Measurements from ENCODE around the gene FOXI3. TPM values are rescaled to one million over a fixed set of nuclear protein-coding genes. Genes with fewer than 3 reads are reported as not detected.
"Not testable (repeated sequence)": the region's sequence is repeated elsewhere in the genome, so short reads cannot be mapped to it uniquely, and the experiment has no call there.

Gene FOXI3
- total and polyA plus RNA-seq, 4 donors = not detected

GRCh38 chr2:88416016-88416663 is 36.4 kb downstream of the FOXI3 start:
- H3K36me3 ChIP-seq (ENCODE audit: control insufficient read depth in 1 of 2, insufficient read depth in 2 of 2, low read length in 1 of 2) = no peaks in the 10 kb centered on the region
- H3K27me3 ChIP-seq (ENCODE audit: control insufficient read depth in 1 of 2, insufficient read depth in 2 of 2, low read length in 1 of 2) = no peaks in the 10 kb centered on the region
- H3K4me3 ChIP-seq (ENCODE audit: low read length in 2 of 2) = no peak overlapping the region
- no peaks in the 10 kb centered on the region for H3K9me3 ChIP-seq (ENCODE audit: control insufficient read depth, low read length)
- WGBS, 2 donors = 32 to 40% methylated on average over 6 of the region's 6 CpGs
- no peaks in the 10 kb centered on the region for H3K4me1 ChIP-seq (ENCODE audit: control insufficient read depth in 1 of 2, insufficient read depth in 2 of 2, low read length in 2 of 2)
- DNase-seq (no peak), ATAC-seq (ENCODE audit: low FRiP score) (no peak)
- H3K27ac ChIP-seq (ENCODE audit: low read depth in 1 of 2, low read length in 2 of 2) = no peak overlapping the region
- intact Hi-C loops (cut with DNase I) = no loop called here

- 84 to 87% methylated on average over 5 of the region's 5 CpGs for WGBS, 2 donors
- intact Hi-C loops (cut with DNase I); H3K9me3 ChIP-seq (ENCODE audit: control insufficient read depth, low read length); H3K27me3 ChIP-seq (ENCODE audit: control insufficient read depth in 1 of 2, insufficient read depth in 2 of 2, low read length in 1 of 2); H3K27ac ChIP-seq (ENCODE audit: low read depth in 1 of 2, low read length in 2 of 2); ATAC-seq (ENCODE audit: low FRiP score); H3K4me1 ChIP-seq (ENCODE audit: control insufficient read depth in 1 of 2, insufficient read depth in 2 of 2, low read length in 2 of 2); H3K36me3 ChIP-seq (ENCODE audit: control insufficient read depth in 1 of 2, insufficient read depth in 2 of 2, low read length in 1 of 2); DNase-seq; H3K4me3 ChIP-seq (ENCODE audit: low read length in 2 of 2): not testable (repeated sequence)
These were observed 43.6 kb downstream of the FOXI3 start for GRCh38 chr2:88408870-88409269.

- no peaks in the 10 kb centered on the region for H3K4me1 ChIP-seq (ENCODE audit: control insufficient read depth in 1 of 2, insufficient read depth in 2 of 2, low read length in 2 of 2)
- H3K4me3 ChIP-seq (ENCODE audit: low read length in 2 of 2) = no peak overlapping the region
- no peaks in the 10 kb centered on the region for H3K36me3 ChIP-seq (ENCODE audit: control insufficient read depth in 1 of 2, insufficient read depth in 2 of 2, low read length in 1 of 2)
- WGBS, 2 donors = 35 to 43% methylated on average over 4 of the region's 4 CpGs
- DNase-seq (no peak), ATAC-seq (ENCODE audit: low FRiP score) (no peak)
- peaks cover 1% of the 10 kb centered on the region for H3K9me3 ChIP-seq (ENCODE audit: control insufficient read depth, low read length)
- H3K27ac ChIP-seq (ENCODE audit: low read depth in 1 of 2, low read length in 2 of 2) = no peak overlapping the region
- intact Hi-C loops (cut with DNase I) = no loop called here
- H3K27me3 ChIP-seq (ENCODE audit: control insufficient read depth in 1 of 2, insufficient read depth in 2 of 2, low read length in 1 of 2) = no peaks in the 10 kb centered on the region
These were observed 52.3 kb downstream of the FOXI3 start for GRCh38 chr2:88400037-88400767.

- H3K9me3 ChIP-seq (ENCODE audit: control insufficient read depth, low read length) = peaks cover 1% of the 10 kb centered on the region
These were observed 54.3 kb downstream of the FOXI3 start for GRCh38 chr2:88398180-88398579.

More at GRCh38 chr2:88398180-88398579, 54.3 kb downstream of the FOXI3 start:
- no peak overlapping the region for H3K4me3 ChIP-seq (ENCODE audit: low read length in 2 of 2)
- 43 to 56% methylated on average over 5 of the region's 5 CpGs for WGBS, 2 donors
- H3K27ac ChIP-seq (ENCODE audit: low read depth in 1 of 2, low read length in 2 of 2) = no peak overlapping the region
- no peak for DNase-seq
- ATAC-seq (ENCODE audit: low FRiP score) = no peak
- H3K27me3 ChIP-seq (ENCODE audit: control insufficient read depth in 1 of 2, insufficient read depth in 2 of 2, low read length in 1 of 2) = no peaks in the 10 kb centered on the region
- H3K36me3 ChIP-seq (ENCODE audit: control insufficient read depth in 1 of 2, insufficient read depth in 2 of 2, low read length in 1 of 2) = no peaks in the 10 kb centered on the region
- intact Hi-C loops (cut with DNase I) = no loop called here
- H3K4me1 ChIP-seq (ENCODE audit: control insufficient read depth in 1 of 2, insufficient read depth in 2 of 2, low read length in 2 of 2) = no peaks in the 10 kb centered on the region

Other genes with a start within 250 kb of the FOXI3 start
- 10 to 100 TPM; 24.8 to 25.3 TPM for gene EIF2AK3, start 174.8 kb upstream of the FOXI3 start, total RNA-seq
- gene EIF2AK3, start 174.8 kb upstream of the FOXI3 start, polyA plus RNA-seq = 10 to 100 TPM in 1 of 2 donors, 1 to 10 TPM in 1; 4.0 to 10.6 TPM
- gene RPIA, start 239.0 kb upstream of the FOXI3 start, total RNA-seq = 10 to 100 TPM in 1 of 2 donors, 1 to 10 TPM in 1; 9.8 to 10.3 TPM
- gene RPIA, start 239.0 kb upstream of the FOXI3 start, polyA plus RNA-seq = 1 to 10 TPM; 7.3 to 7.8 TPM

Measured in aorta (tissue), 5 donors.